SU-DHL-6 (cell line): Measurements from ENCODE around the gene NUTM2G.

ENCODE experiments used
- CTCF ChIP-seq: fragments of 200-600 bp; sonication (generic); IDR thresholded peaks from one replicate; pipeline ENCODE4 v1.5.1; 2017; ENCODE audit warnings: antibody characterized with exemption, mild to moderate bottlenecking, low read length, moderate library complexity; ENCODE audit not compliant: insufficient read depth, poor library complexity, severe bottlenecking
- EZH2phosphoT487 ChIP-seq: fragments of 200-600 bp; sonication (generic), shearing (Covaris generic); conservative IDR thresholded peaks from 2 replicates; pipeline ENCODE4 v1.6.1; 2018; ENCODE audit warnings: mild to moderate bottlenecking, antibody characterized with exemption, low read length, moderate library complexity, mixed read lengths

- no peak for TF ChIP-seq CTCF
- no peak for TF ChIP-seq EZH2phosphoT487
Observed at GRCh38 chr9:96885424-96885823, 43.2 kb upstream of the NUTM2G start.
